Stimulated activated CD8-positive, alpha-beta memory T cell treated with anti-CD3 and anti-CD28 coated beads, Interleukin-15, amount 100 ng/mL, for 24 hours (primary cell): ENCODE results near the gene WWC2.
"Not testable (repeated sequence)": the region's sequence is repeated elsewhere in the genome, so short reads cannot be mapped to it uniquely, and the experiment has no call there.

Source experiments
- DNase-seq: peaks from one replicate; pipeline ENCODE4 v3.0.0-alpha.2; 2020; ENCODE audit warnings: low read depth

The WWC2 gene

DNA sequence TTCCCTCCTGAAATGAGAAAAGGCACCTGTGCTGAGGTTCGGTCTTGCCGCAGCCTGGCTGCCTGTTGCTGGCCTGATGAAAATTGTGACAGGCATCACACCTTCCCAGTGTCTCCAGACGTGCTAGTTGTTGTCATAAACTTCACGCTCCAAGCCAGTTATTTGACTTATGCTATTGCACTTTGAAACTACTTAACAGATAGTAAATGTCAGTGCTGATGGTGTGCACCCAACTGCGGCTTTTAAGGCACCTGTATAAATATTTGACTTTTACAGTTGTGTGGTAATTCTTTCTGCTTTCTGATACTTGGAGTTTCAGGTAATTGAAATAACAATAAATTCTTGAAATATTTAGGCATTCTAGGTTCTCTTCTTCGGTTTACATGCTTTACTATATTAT, 1.8 kb downstream of the WWC2 start:
- DNase-seq = no peak

- no peak for DNase-seq
These were observed 3.0 kb downstream of the WWC2 start for GRCh38 chr4:183101956-183102480.

- no peak for DNase-seq
These were observed 6.0 kb downstream of the WWC2 start for GRCh38 chr4:183105092-183105491.

- no peak for DNase-seq
These were observed 7.8 kb downstream of the WWC2 start for GRCh38 chr4:183106839-183107238.

DNA sequence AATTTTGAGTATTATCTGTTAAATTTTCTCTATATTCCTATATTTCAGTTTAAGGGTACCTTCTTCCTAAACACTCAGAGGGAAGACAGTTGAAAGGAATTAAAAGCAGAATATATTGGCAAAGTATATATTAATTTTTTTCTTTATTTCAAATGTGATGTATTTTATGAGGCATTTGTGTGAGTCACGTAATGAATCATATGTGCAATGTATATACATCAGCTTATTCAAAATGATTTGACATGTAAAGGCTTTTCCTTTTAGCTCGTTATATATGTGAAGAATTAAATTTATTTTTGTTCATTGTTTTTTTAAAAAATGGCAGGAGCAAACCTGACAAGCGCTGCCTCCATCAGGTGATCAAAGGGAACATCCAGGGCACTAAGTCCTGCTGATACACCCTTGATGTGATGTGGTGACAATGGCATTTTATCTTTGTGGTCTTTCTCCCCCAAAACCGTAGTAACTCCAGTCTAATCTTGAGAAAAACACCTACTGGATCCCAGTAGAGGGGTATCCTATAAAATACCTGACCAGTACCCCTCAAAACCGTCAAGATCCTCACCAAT, 8.9 kb downstream of the WWC2 start:
- DNase-seq = no peak

GRCh38 chr4:183110244-183110643, 11.2 kb downstream of the WWC2 start:
- DNase-seq = no peak

- DNase-seq = no peak
These were observed 12.4 kb downstream of the WWC2 start for GRCh38 chr4:183111452-183111885.

GRCh38 chr4:183118141-183118540, 19.1 kb downstream of the WWC2 start:
- no peak for DNase-seq

DNA sequence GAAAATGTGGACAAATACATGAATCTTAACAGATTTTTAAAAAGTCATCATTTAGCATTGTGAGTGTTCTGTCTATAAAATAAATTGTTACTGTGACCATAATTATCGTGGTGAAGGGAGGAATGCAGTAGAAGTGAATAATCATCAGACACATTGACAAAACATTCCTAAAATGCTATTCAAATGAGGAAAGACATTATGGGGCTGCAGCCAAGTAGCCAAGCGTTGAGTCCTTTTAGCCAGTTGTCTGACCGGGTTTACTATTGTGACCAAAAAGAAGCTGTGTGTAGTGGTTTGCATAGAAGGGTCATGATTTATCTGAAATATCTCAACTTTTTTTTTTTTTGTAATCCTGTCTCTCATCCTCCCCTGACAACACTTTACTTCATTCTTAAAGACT, 19.5 kb downstream of the WWC2 start:
- no peak for DNase-seq

DNA sequence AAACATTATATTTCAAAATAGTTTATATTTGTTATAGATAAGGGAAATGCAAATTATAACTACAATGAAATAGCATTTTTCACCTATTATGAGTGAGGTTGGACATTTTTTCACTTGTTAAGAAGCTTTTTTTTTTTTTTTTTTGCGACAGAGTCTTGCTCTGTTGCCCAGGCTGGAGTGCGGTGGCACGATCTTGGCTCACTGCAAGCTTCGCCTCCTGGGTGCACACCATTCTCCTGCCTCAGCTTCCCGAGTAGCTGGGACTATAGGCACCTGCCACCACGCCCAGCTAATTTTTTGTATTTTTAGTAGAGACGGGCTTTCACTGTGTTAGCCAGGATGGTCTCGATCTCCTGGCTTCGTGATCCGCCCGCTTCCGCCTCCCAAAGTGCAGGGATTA, 22.6 kb downstream of the WWC2 start:
- DNase-seq = not testable (repeated sequence)

DNA sequence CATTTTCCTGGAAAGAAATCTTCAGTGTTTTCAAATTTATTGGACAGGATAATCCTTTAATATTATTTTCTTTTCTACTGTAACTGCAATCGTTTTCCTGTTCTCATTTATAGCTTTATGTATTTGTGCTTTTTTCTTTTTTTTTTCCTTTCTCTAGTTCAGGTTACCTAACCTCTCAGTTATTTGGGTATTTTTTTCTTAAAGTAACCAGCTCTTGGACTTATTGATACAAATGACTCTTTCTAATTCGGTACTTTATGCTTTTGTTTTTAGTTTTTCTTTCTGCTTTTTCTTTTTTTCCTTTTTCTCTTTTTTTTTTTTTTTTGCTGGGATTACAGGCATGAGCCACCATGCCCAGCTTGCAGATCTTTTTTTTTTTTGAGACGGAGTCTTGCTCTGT, 25.2 kb downstream of the WWC2 start:
- DNase-seq = no peak

GRCh38 chr4:183124865-183125264, 25.8 kb downstream of the WWC2 start:
- no peak for DNase-seq

GRCh38 chr4:183129125-183129524, 30.1 kb downstream of the WWC2 start:
- DNase-seq = no peak

GRCh38 chr4:183129675-183130074, 30.6 kb downstream of the WWC2 start:
- no peak for DNase-seq

DNA sequence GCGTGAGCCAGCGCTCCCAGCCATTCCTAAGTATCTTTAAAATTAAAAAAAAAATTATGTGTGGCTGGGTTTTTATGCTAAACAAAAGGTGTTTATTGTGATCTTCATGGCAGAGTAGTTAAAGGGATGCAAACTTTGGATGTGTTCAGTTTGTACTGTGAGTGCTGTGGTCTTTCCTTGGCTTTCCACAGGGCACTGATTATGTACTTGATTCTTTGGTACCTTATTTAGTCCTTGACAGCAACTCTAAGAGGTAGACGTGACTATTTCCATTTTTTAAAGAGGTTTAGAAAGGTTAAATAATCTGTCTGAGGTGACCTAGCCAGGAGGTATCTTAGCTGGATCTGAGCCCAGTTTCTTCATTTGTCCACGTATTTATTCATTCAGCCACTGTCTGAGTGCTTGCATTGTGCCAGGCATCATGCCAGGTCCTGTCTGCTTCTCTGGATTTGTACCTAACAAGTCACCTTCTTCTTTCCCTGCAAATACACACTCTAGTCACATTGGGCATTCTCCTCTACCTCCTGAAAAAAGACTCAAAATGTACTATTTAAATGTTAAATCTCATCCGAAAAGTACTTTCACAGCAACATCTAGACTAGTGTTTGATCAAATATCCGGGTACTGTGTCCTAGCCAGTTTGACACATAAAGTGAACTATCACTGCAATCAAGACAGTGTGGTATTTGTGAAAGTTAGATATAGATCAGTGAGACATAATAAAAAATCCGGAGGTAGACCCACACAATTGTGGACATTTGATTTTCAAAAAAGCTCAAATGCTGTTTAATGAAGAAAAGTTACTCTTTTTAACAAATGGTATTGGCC, 31.5 kb downstream of the WWC2 start:
- DNase-seq = no peak

DNA sequence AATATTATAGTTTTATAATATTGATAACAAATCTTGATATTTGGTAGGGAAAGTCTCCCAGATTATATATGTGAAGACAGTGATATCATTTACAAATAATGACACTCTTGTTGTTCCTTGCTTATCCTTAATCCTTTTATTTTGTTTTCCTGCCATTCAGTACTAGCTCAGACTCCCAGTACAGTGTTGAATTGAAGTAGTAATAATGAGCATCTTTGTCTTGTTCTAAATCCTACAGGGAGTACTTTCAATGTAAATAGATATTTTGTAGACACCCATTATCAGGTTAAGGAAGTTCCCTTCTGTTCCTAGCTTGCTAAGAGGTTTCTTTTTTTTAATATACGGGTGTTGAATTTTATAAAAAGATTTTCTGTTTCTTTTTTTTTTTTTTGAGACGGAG, 33.0 kb downstream of the WWC2 start:
- DNase-seq = no peak

DNA sequence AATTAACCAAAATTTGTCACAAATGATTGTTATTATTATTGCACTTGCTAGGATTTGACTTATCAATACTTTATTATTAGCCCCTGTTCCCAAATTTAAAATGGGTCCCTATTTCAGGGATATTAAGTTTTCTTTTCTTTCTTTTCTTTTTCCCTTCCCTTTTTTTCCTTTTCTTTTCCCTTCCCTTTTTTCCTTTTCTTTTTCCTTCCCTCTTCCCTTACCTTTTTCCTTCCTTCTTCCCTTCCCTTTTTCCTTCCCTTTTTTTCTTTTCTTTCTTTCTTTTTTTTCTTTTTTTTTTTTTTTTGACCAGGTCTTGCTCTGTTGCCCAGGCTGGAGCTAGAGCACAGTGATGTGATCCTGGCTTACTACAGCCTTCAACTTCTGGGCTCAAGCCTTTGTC, 33.8 kb downstream of the WWC2 start:
- no peak for DNase-seq

GRCh38 chr4:183136855-183137254, 37.8 kb downstream of the WWC2 start:
- no peak for DNase-seq

GRCh38 chr4:183139058-183139750, 40.1 kb downstream of the WWC2 start:
- DNase-seq = no peak

- no peak for DNase-seq
These were observed 41.0 kb downstream of the WWC2 start for GRCh38 chr4:183139972-183140570.

GRCh38 chr4:183140911-183141320, 41.9 kb downstream of the WWC2 start:
- DNase-seq = no peak

DNA sequence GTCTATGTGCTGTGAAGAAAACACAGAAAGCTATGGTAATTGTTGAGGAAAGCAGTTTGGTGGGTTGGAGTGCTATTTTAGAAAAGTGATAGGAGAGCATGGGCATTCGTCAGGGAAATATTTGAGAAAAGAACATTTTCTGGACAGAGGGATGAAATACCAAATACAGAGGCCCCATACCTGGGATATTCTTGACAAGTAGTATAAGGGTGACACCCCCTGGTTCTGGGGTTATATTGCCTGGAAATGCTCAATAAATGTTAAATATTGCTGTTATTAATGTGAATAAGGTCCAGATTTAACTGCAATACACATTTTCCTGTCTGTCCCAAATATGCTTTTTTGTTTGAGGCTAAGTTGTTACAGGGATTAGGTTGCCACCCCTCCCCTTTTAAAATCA, 42.9 kb downstream of the WWC2 start:
- DNase-seq = no peak
